C4-2B (cell line): Measurements from ENCODE around the gene CBX2.

Experiments
- ZFX ChIP-seq: fragments of 450-650 bp; IDR thresholded peaks from 2 replicates; pipeline ENCODE4 v1.6.1; 2017
- TF ChIP-seq, protein P1 (sequence below): fragments of 450-650 bp; conservative IDR thresholded peaks from 2 replicates; pipeline ENCODE4 v1.5.1; 2017; ENCODE audit warnings: mild to moderate bottlenecking

GRCh38 chr17:79792984-79793923, 15.3 kb downstream of the CBX2 start:
- TF ChIP-seq, protein P1, sequence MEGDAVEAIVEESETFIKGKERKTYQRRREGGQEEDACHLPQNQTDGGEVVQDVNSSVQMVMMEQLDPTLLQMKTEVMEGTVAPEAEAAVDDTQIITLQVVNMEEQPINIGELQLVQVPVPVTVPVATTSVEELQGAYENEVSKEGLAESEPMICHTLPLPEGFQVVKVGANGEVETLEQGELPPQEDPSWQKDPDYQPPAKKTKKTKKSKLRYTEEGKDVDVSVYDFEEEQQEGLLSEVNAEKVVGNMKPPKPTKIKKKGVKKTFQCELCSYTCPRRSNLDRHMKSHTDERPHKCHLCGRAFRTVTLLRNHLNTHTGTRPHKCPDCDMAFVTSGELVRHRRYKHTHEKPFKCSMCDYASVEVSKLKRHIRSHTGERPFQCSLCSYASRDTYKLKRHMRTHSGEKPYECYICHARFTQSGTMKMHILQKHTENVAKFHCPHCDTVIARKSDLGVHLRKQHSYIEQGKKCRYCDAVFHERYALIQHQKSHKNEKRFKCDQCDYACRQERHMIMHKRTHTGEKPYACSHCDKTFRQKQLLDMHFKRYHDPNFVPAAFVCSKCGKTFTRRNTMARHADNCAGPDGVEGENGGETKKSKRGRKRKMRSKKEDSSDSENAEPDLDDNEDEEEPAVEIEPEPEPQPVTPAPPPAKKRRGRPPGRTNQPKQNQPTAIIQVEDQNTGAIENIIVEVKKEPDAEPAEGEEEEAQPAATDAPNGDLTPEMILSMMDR, result no peak
- TF ChIP-seq ZFX, result no peak
